Measurements from ENCODE around the gene ZNF644.

DNA sequence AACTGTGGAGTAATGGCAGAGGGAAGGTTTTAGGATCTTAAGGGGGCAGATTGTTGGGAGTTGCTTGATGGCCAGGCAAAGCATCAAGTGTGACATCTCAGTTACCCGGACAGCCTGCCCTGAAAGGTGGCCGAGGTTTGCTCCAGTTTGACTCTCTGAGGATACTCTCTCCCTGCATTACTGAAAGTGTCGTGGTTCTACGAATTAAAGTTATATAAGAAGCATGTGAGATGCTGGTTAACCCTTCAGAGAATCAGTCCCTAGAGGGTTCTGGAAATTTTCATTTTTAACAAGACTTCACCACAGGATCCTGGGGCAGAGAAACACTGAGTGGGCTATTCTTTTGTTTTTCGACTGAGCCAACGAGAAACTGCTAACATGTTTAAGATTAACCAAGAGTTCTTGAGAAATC is 689 bp upstream of the ZNF644 start:
- TF ChIP-seq, protein P1, sequence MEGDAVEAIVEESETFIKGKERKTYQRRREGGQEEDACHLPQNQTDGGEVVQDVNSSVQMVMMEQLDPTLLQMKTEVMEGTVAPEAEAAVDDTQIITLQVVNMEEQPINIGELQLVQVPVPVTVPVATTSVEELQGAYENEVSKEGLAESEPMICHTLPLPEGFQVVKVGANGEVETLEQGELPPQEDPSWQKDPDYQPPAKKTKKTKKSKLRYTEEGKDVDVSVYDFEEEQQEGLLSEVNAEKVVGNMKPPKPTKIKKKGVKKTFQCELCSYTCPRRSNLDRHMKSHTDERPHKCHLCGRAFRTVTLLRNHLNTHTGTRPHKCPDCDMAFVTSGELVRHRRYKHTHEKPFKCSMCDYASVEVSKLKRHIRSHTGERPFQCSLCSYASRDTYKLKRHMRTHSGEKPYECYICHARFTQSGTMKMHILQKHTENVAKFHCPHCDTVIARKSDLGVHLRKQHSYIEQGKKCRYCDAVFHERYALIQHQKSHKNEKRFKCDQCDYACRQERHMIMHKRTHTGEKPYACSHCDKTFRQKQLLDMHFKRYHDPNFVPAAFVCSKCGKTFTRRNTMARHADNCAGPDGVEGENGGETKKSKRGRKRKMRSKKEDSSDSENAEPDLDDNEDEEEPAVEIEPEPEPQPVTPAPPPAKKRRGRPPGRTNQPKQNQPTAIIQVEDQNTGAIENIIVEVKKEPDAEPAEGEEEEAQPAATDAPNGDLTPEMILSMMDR (IDR thresholded peaks at IDR 0.05; ENCODE audit: low read length) = no peak
- TF ChIP-seq EZH2 (IDR thresholded peaks at IDR 0.05; ENCODE audit: borderline replicate concordance, low read length) = no peak
